HCT116 (cell line): ENCODE data around the gene CDC42EP1. TPM values are rescaled to one million over a fixed set of nuclear protein-coding genes. Genes with fewer than 3 reads are reported as not detected.
"Not testable (repeated sequence)": the region's sequence is repeated elsewhere in the genome, so short reads cannot be mapped to it uniquely, and the experiment has no call there.

Experiments used
- ATAC-seq: fragments of 200-7000 bp; cut with Tn5 transposase; 2 replicates; pipeline ENCODE4 v1.9.1; 2020; ENCODE audit warnings: mild to moderate bottlenecking, moderate library complexity
- BruUV-seq: library from RNA; stranded (reverse); fragments of 400-500 nt; replicated peaks from 2 replicates; lab custom pipeline; 2021; lab: Mats Ljungman, UMichigan
- CTCF ChIA-PET: fragments of 300-600 bp; sonication (Branson Sonifier 250); formaldehyde crosslinking; loops from one replicate; lab custom pipeline; 2021; ENCODE audit warnings: antibody characterized with exemption; lab: Charles Lee
- POLR2A ChIA-PET: fragments of 300-600, 350-600 bp; sonication (Branson Sonifier 250); formaldehyde crosslinking; loops from one replicate; lab custom pipeline; 2021; ENCODE audit warnings: antibody characterized with exemption; lab: Charles Lee
- RAD21 ChIA-PET, 2 experiments: fragments of 300-600 bp; sonication (Branson Sonifier 250); formaldehyde crosslinking; loops; one replicate each; lab custom pipeline; 2023; ENCODE audit warnings: low total read pairs in 2 of 2; ENCODE audit not compliant: uncharacterized antibody in 2 of 2, unreplicated experiment in 2 of 2, low non-redundant PET in 1 of 2; lab: Charles Lee
- DNase-seq: peaks from one replicate; pipeline ENCODE4 v3.0.0-alpha.2; 2010; ENCODE audit warnings: low read depth, low spot score
- H2AFZ ChIP-seq: fragments of 200-600 bp; shearing (Covaris generic), sonication (generic); 2 replicates; pipeline ENCODE4 v1.6.1; 2017; ENCODE audit warnings: low read depth, mixed run types, mixed read lengths, antibody characterized with exemption, low read length; ENCODE audit not compliant: poor library complexity, severe bottlenecking
- H3K27ac ChIP-seq: 2 replicates; pipeline ENCODE4 v1.5.1; 2012; ENCODE audit warnings: low read depth, low read length
- H3K27me3 ChIP-seq: fragments of 200-600 bp; sonication (generic); 2 replicates; pipeline ENCODE4 v1.6.1; 2016; ENCODE audit warnings: mixed run types, low read length, mixed read lengths; ENCODE audit not compliant: insufficient read depth
- H3K36me3 ChIP-seq, 2 experiments: fragments of 200-500 bp in 1 of 2; fragments of 200-600 bp in 1 of 2; sonication (Bioruptor generic) in 1 of 2; sonication (generic) in 1 of 2; 2 replicates each; pipeline versions ENCODE4 v1.5.1 to v1.6.1; 2014 to 2016; ENCODE audit warnings: low read length in 2 of 2, inconsistent platforms in 1 of 2, mixed read lengths in 1 of 2, mixed run types in 1 of 2; ENCODE audit not compliant: insufficient read depth in 2 of 2, control insufficient read depth in 1 of 2
- H3K4me1 ChIP-seq, 2 experiments: fragments of 200-600 bp in 1 of 2; sonication (generic) in 1 of 2; 2 replicates each; pipeline versions ENCODE4 v1.5.1 to v1.6.1; 2012 to 2017; ENCODE audit warnings: low read length in 2 of 2, inconsistent platforms in 1 of 2, mild to moderate bottlenecking in 1 of 2, mixed read lengths in 1 of 2, mixed run types in 1 of 2, moderate library complexity in 1 of 2; ENCODE audit not compliant: insufficient read depth in 2 of 2, control insufficient read depth in 1 of 2
- H3K4me2 ChIP-seq: fragments of 200-600 bp; sonication (generic); 2 replicates; pipeline ENCODE4 v1.6.1; 2017; ENCODE audit warnings: mixed run types, low read length, mixed read lengths
- H3K4me3 ChIP-seq, 2 experiments: fragments of 200-600 bp in 1 of 2; sonication (generic) in 1 of 2; replicated peaks in 1 of 2; 2 replicates each; pipeline ENCODE4 v1.5.1; 2011 to 2016; ENCODE audit warnings: low read length in 2 of 2, control low read depth in 1 of 2, low read depth in 1 of 2, mild to moderate bottlenecking in 1 of 2, mixed read lengths in 1 of 2, mixed run types in 1 of 2
- H3K79me2 ChIP-seq: fragments of 200-600 bp; sonication (generic); 2 replicates; pipeline ENCODE4 v1.6.1; 2017; ENCODE audit warnings: mild to moderate bottlenecking, mixed run types, low read length, moderate library complexity, mixed read lengths; ENCODE audit not compliant: insufficient read depth
- H3K9ac ChIP-seq: fragments of 200-600 bp; sonication (generic); 2 replicates; pipeline ENCODE4 v1.6.1; 2016; ENCODE audit warnings: low read length, mixed read lengths
- H3K9me2 ChIP-seq: fragments of 200-600 bp; sonication (generic), shearing (Covaris generic); 2 replicates; pipeline ENCODE4 v1.6.1; 2017; ENCODE audit warnings: mixed run types, mild to moderate bottlenecking, moderate library complexity; ENCODE audit not compliant: insufficient read depth
- H3K9me3 ChIP-seq, 2 experiments: fragments of 200-500 bp in 1 of 2; fragments of 200-600 bp in 1 of 2; sonication (Bioruptor generic) in 1 of 2; sonication (generic) in 1 of 2; 2 replicates each; pipeline ENCODE4 v1.6.1; 2014 to 2017; ENCODE audit warnings: low read length in 2 of 2, mixed read lengths in 2 of 2, inconsistent platforms in 1 of 2, low read depth in 1 of 2, mild to moderate bottlenecking in 1 of 2, mixed run types in 1 of 2, moderate library complexity in 1 of 2; ENCODE audit not compliant: control insufficient read depth in 1 of 2, insufficient read depth in 1 of 2
- H4K20me1 ChIP-seq: fragments of 200-600 bp; sonication (generic), shearing (Covaris generic); 2 replicates; pipeline ENCODE4 v1.6.1; 2017; ENCODE audit warnings: mixed run types, mild to moderate bottlenecking, moderate library complexity; ENCODE audit not compliant: insufficient read depth
- ATF3 ChIP-seq: IDR thresholded peaks from 2 replicates; pipeline ENCODE4 v1.6.1; 2012
- CBX3 ChIP-seq: IDR thresholded peaks from 2 replicates; pipeline ENCODE4 v1.6.1; 2012; ENCODE audit warnings: low read depth
- CEBPB ChIP-seq: IDR thresholded peaks from 2 replicates; pipeline ENCODE4 v1.6.1; 2012; ENCODE audit warnings: low read depth
- ELF1 ChIP-seq: IDR thresholded peaks from 2 replicates; pipeline ENCODE4 v1.6.1; 2012; ENCODE audit warnings: low read depth, borderline replicate concordance
- EZH2 ChIP-seq: fragments of 200-600 bp; sonication (generic); IDR thresholded peaks from 2 replicates; pipeline ENCODE4 v1.6.1; 2017; ENCODE audit warnings: antibody characterized with exemption, mixed run types
- EZH2phosphoT487 ChIP-seq: fragments of 200-600 bp; IDR thresholded peaks from 2 replicates; pipeline ENCODE4 v1.6.1; 2018; ENCODE audit warnings: antibody characterized with exemption, borderline replicate concordance
- FOSL1 ChIP-seq: IDR thresholded peaks from 2 replicates; pipeline ENCODE4 v1.6.1; 2012; ENCODE audit warnings: low read depth
- POLR2A ChIP-seq: IDR thresholded peaks from 2 replicates; pipeline ENCODE4 v1.7.0; 2011; ENCODE audit warnings: borderline replicate concordance; ENCODE audit not compliant: insufficient read depth, insufficient read length; ENCODE audit errors: extremely low read depth
- SP1 ChIP-seq: IDR thresholded peaks from 2 replicates; pipeline ENCODE4 v1.6.1; 2012; ENCODE audit warnings: low read depth
- SRF ChIP-seq: IDR thresholded peaks from 2 replicates; pipeline ENCODE4 v1.6.1; 2012; ENCODE audit warnings: low read depth
- TCF7L2 ChIP-seq: IDR thresholded peaks from 2 replicates; pipeline ENCODE4 v1.7.0; 2011; ENCODE audit warnings: borderline replicate concordance, inconsistent platforms; ENCODE audit not compliant: insufficient read depth, insufficient read length; ENCODE audit errors: extremely low read depth
- YY1 ChIP-seq: IDR thresholded peaks from 2 replicates; pipeline ENCODE4 v1.6.1; 2011; ENCODE audit warnings: low read length, low read depth, moderate library complexity, mild to moderate bottlenecking; ENCODE audit not compliant: insufficient replicate concordance; ENCODE audit errors: extremely low read depth
- ZBTB33 ChIP-seq: IDR thresholded peaks from 2 replicates; pipeline ENCODE4 v1.6.1; 2011; ENCODE audit warnings: mild to moderate bottlenecking, low read length, moderate library complexity; ENCODE audit not compliant: insufficient replicate concordance; ENCODE audit errors: extremely low read depth
- ZNF274 ChIP-seq: fragments of 200-500 bp; sonication (Bioruptor generic); IDR thresholded peaks from 2 replicates; pipeline ENCODE4 v1.6.1; 2014; ENCODE audit warnings: mild to moderate bottlenecking, low read depth, low read length, inconsistent platforms
- intact Hi-C: fragments of 100-400 bp; cut with micrococcal nuclease; formaldehyde crosslinking; loops from 2 replicates; pipeline ENCODE4 v1.10.0; 2022
- total RNA-seq: library from RNA; stranded (reverse); gene quantifications from one replicate; pipeline ENCODE4 v1.2.1, GENCODE V29; 2021; ENCODE audit not compliant: unreplicated experiment

Gene CDC42EP1
- total RNA-seq, 1 experiment from 2014 or later, result 160 TPM

GRCh38 chr22:37589636-37590035 lies 29.4 kb downstream of the CDC42EP1 start:
- ChIA-PET RAD21 (no interaction called here), POLR2A (no interaction called here), CTCF (interaction anchor here (1.5 to 2.1 kb wide), 2 partner anchors 17 to 23 kb away, joined by 4 to 7 read pairs; no protein-coding TSS in a partner anchor)
- H3K4me1 ChIP-seq, result peaks cover 0 to 12% of the 10 kb centered on the region in 2 experiments; a peak in 2 of 4 replicates
- intact Hi-C loops, result no loop called here
- BruUV-seq, result no TSS peak
- H3K79me2 ChIP-seq, result no peaks in the 10 kb centered on the region
- no peak overlapping the region for H3K27ac ChIP-seq
- DNase-seq, result no peak
- H3K4me3 ChIP-seq, result no peak overlapping the region
- H3K4me2 ChIP-seq, result no peak overlapping the region
- no peaks in the 10 kb centered on the region for H4K20me1 ChIP-seq
- no peak overlapping the region for H3K9ac ChIP-seq
- no peaks in the 10 kb centered on the region for H3K9me2 ChIP-seq
- no peaks in the 10 kb centered on the region for H3K36me3 ChIP-seq
- no peak for ATAC-seq
- no peak overlapping the region for H2AFZ ChIP-seq
- H3K27me3 ChIP-seq, result no peaks in the 10 kb centered on the region
- no peaks in the 10 kb centered on the region for H3K9me3 ChIP-seq
- TF ChIP-seq POLR2A (no peak), ELF1 (no peak), ATF3 (no peak), ZBTB33 (no peak), EZH2 (no peak), SP1 (no peak), SRF (no peak), TCF7L2 (no peak), CBX3 (no peak), FOSL1 (no peak), YY1 (no peak), EZH2phosphoT487 (no peak), CEBPB (no peak), ZNF274 (no peak)

GRCh38 chr22:37591081-37591480 lies 30.8 kb downstream of the CDC42EP1 start:
- H4K20me1 ChIP-seq, BruUV-seq, H3K27ac ChIP-seq, DNase-seq, H3K9me3 ChIP-seq, ATAC-seq, H3K79me2 ChIP-seq, H3K27me3 ChIP-seq, intact Hi-C loops, H2AFZ ChIP-seq, RAD21 ChIA-PET, H3K4me3 ChIP-seq, H3K9me2 ChIP-seq, H3K9ac ChIP-seq, H3K4me2 ChIP-seq, H3K36me3 ChIP-seq: not testable (repeated sequence)
- ChIA-PET CTCF (interaction anchor here (0.6 to 2.7 kb wide), 7 partner anchors 16 to 119 kb away, joined by 3 to 35 read pairs (median 7); partner anchors contain the start of gene GGA1), POLR2A (interaction anchor here (1.3 kb wide), 1 partner anchor 16 kb away, joined by 4 read pairs; no protein-coding TSS in a partner anchor)
- peaks cover 0 to 12% of the 10 kb centered on the region in 2 experiments; a peak in 2 of 4 replicates for H3K4me1 ChIP-seq
